ENCODE data around the gene MORF4L1. TPM values are rescaled to one million over a fixed set of nuclear protein-coding genes. Genes with fewer than 3 reads are reported as not detected.

The MORF4L1 gene
- total RNA-seq, 1 donor from 2014 or later = 930 TPM

DNA sequence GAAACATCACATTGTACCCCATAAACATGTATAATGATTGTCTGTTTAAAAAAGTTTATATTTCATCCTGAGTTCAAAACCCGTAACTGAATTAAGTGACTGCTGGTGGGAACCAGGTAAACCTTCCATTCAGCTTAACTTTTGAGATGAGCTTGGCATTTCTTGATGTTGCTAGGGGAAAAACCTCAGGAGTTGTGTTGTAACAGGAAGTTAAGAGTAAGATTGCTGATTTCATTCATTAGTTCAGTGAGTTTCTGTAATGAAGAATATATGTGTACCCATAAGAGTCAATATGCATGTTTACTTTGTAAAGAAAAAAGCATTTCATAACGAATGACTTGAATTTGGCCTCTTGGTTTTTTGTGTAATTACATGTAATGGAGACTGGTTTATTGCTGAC, 39.6 kb downstream of the MORF4L1 start:
- no peak for DNase-seq (ENCODE audit: low spot score)
- Mint-ChIP-seq H3K27ac (no peak overlapping the region), H3K4me1 (peaks cover 6% of the 10 kb centered on the region), H3K27me3 (ENCODE audit: insufficient read depth, low read depth) (no peaks in the 10 kb centered on the region), H3K9me3 (no peaks in the 10 kb centered on the region), H3K36me3 (peaks cover 31% of the 10 kb centered on the region), H3K4me3 (no peak overlapping the region)
- H3K27me3 ChIP-seq = no peaks in the 10 kb centered on the region
- H3F3A ChIP-seq (ENCODE audit: low read depth) = peaks cover 37% of the 10 kb centered on the region
- H3K27ac ChIP-seq = no peak overlapping the region
- H3K4me2 ChIP-seq = no peak overlapping the region
- H3K36me3 ChIP-seq = no peaks in the 10 kb centered on the region
- no peak overlapping the region for H2AFZ ChIP-seq (replicated peaks)
- H3K9ac ChIP-seq = no peak overlapping the region
- H4K20me1 ChIP-seq (ENCODE audit: low read depth) = peaks cover 46% of the 10 kb centered on the region
- H3K4me3 ChIP-seq = no peak overlapping the region
- no peaks in the 10 kb centered on the region for H3K9me3 ChIP-seq (ENCODE audit: low read depth)
- no peak for TF ChIP-seq EZH2phosphoT487 (IDR thresholded peaks at IDR 0.05)
- TF ChIP-seq, protein P1, sequence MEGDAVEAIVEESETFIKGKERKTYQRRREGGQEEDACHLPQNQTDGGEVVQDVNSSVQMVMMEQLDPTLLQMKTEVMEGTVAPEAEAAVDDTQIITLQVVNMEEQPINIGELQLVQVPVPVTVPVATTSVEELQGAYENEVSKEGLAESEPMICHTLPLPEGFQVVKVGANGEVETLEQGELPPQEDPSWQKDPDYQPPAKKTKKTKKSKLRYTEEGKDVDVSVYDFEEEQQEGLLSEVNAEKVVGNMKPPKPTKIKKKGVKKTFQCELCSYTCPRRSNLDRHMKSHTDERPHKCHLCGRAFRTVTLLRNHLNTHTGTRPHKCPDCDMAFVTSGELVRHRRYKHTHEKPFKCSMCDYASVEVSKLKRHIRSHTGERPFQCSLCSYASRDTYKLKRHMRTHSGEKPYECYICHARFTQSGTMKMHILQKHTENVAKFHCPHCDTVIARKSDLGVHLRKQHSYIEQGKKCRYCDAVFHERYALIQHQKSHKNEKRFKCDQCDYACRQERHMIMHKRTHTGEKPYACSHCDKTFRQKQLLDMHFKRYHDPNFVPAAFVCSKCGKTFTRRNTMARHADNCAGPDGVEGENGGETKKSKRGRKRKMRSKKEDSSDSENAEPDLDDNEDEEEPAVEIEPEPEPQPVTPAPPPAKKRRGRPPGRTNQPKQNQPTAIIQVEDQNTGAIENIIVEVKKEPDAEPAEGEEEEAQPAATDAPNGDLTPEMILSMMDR (IDR thresholded peaks at IDR 0.05) = no peak
- TF ChIP-seq EZH2 (IDR thresholded peaks at IDR 0.05) = no peak
- no peaks in the 10 kb centered on the region for H3K4me1 ChIP-seq
- no peaks in the 10 kb centered on the region for H3K79me2 ChIP-seq (ENCODE audit: low read depth)

DNA sequence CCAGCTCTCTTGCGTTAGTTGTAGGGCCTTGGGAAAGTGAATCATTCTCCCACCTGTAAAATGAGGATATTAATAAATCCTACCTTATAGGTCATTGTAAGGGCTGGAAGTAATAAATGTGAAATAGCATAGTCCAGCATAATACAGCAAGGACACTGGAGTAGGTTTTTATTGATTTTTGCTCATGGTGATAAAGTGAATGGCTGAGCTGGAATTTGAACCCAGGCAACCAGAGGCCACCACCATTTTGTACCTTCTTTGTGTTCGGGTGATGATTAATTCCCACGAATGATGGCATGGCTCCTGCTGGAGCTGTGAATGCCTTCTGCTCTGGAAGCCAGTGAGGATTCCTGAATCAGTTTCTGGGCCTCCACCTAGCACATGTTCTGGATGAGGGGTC, 40.3 kb downstream of the MORF4L1 start:
- Mint-ChIP-seq H3K36me3 (peaks cover 32% of the 10 kb centered on the region), H3K4me1 (peaks cover 3% of the 10 kb centered on the region), H3K9me3 (no peaks in the 10 kb centered on the region), H3K27ac (no peak overlapping the region), H3K4me3 (no peak overlapping the region), H3K27me3 (ENCODE audit: insufficient read depth, low read depth) (no peaks in the 10 kb centered on the region)
- H4K20me1 ChIP-seq (ENCODE audit: low read depth) = peaks cover 43% of the 10 kb centered on the region
- H3K27me3 ChIP-seq = no peaks in the 10 kb centered on the region
- no peak overlapping the region for H2AFZ ChIP-seq (replicated peaks)
- peaks cover 31% of the 10 kb centered on the region for H3F3A ChIP-seq (ENCODE audit: low read depth)
- H3K4me1 ChIP-seq = no peaks in the 10 kb centered on the region
- TF ChIP-seq, protein P1 (IDR thresholded peaks at IDR 0.05) = no peak
- no peak for TF ChIP-seq EZH2 (IDR thresholded peaks at IDR 0.05)
- TF ChIP-seq EZH2phosphoT487 (IDR thresholded peaks at IDR 0.05) = no peak
- H3K9ac ChIP-seq = no peak overlapping the region
- no peaks in the 10 kb centered on the region for H3K79me2 ChIP-seq (ENCODE audit: low read depth)
- H3K4me2 ChIP-seq = no peak overlapping the region
- H3K9me3 ChIP-seq (ENCODE audit: low read depth) = no peaks in the 10 kb centered on the region
- H3K27ac ChIP-seq = no peak overlapping the region
- DNase-seq (ENCODE audit: low spot score) = no peak
- H3K36me3 ChIP-seq = no peaks in the 10 kb centered on the region
- H3K4me3 ChIP-seq = no peak overlapping the region

- no peak for TF ChIP-seq EZH2phosphoT487 (IDR thresholded peaks at IDR 0.05)
- TF ChIP-seq, protein P1 (IDR thresholded peaks at IDR 0.05) = peak; percentile 30
- DNase-seq (ENCODE audit: low spot score) = peak; percentile 21
- no peaks in the 10 kb centered on the region for H3K27me3 Mint-ChIP-seq (ENCODE audit: insufficient read depth, low read depth)
These were observed 41.5 kb downstream of the MORF4L1 start for GRCh38 chr15:78914027-78914764.

More at GRCh38 chr15:78914027-78914764, 41.5 kb downstream of the MORF4L1 start:
- Mint-ChIP-seq H3K4me1 (peaks cover 3% of the 10 kb centered on the region), H3K36me3 (peaks cover 37% of the 10 kb centered on the region), H3K4me3 (no peak overlapping the region), H3K9me3 (no peaks in the 10 kb centered on the region), H3K27ac (no peak overlapping the region)
- Histone ChIP-seq H3F3A (ENCODE audit: low read depth) (peaks cover 19% of the 10 kb centered on the region), H3K4me2 (no peak overlapping the region), H3K36me3 (no peaks in the 10 kb centered on the region), H3K9me3 (ENCODE audit: low read depth) (no peaks in the 10 kb centered on the region), H3K27ac (no peak overlapping the region), H3K27me3 (no peaks in the 10 kb centered on the region), H4K20me1 (ENCODE audit: low read depth) (peaks cover 32% of the 10 kb centered on the region), H2AFZ (replicated peaks) (no peak overlapping the region), H3K79me2 (ENCODE audit: low read depth) (no peaks in the 10 kb centered on the region), H3K9ac (no peak overlapping the region), H3K4me3 (no peak overlapping the region), H3K4me1 (no peaks in the 10 kb centered on the region)
